Parathyroid adenoma (tissue), 2 donors: ENCODE data around the gene ADCY1.
"Not testable (repeated sequence)": the region's sequence is repeated elsewhere in the genome, so short reads cannot be mapped to it uniquely, and the experiment has no call there.

Experiments used
- H2AFZ ChIP-seq: fragments of 300-600 bp; sonication (generic); one replicate; pipeline ENCODE4 v1.7.0; 2017; ENCODE audit warnings: antibody characterized with exemption, mild to moderate bottlenecking
- H3K27ac ChIP-seq: fragments of 300-600 bp; sonication (generic); one replicate; pipeline ENCODE4 v1.7.0; 2017
- H3K27me3 ChIP-seq: fragments of 300-600 bp; sonication (generic); one replicate; pipeline ENCODE4 v1.7.0; 2017; ENCODE audit warnings: low read length; ENCODE audit not compliant: control insufficient read depth, insufficient read depth
- H3K36me3 ChIP-seq: fragments of 300-600 bp; sonication (generic); one replicate; pipeline ENCODE4 v1.7.0; 2017; ENCODE audit warnings: low read length; ENCODE audit not compliant: control insufficient read depth, insufficient read depth
- H3K4me1 ChIP-seq: fragments of 300-600 bp; sonication (generic); one replicate; pipeline ENCODE4 v1.7.0; 2017; ENCODE audit warnings: control low read depth
- H3K4me2 ChIP-seq: fragments of 300-600 bp; sonication (generic); one replicate; pipeline ENCODE4 v1.7.0; 2017; ENCODE audit warnings: low read length
- H3K4me3 ChIP-seq: fragments of 300-600 bp; sonication (generic); one replicate; pipeline ENCODE4 v1.7.0; 2017; ENCODE audit warnings: low read depth, low read length
- H3K79me2 ChIP-seq: fragments of 300-600 bp; sonication (generic); one replicate; pipeline ENCODE4 v1.7.0; 2017; ENCODE audit warnings: control low read depth
- H3K9ac ChIP-seq: fragments of 300-600 bp; sonication (generic); one replicate; pipeline ENCODE4 v1.7.0; 2017; ENCODE audit warnings: mild to moderate bottlenecking
- H3K9me3 ChIP-seq: fragments of 300-600 bp; sonication (generic); one replicate; pipeline ENCODE4 v1.7.0; 2017; ENCODE audit warnings: low read length; ENCODE audit not compliant: control insufficient read depth
- TF ChIP-seq, protein P1 (sequence below): fragments of 300-600 bp; sonication (generic); IDR thresholded peaks from one replicate; pipeline ENCODE4 v1.7.0; 2017; ENCODE audit warnings: antibody characterized with exemption, mild to moderate bottlenecking
- donor health status: primary hyperparathyroidism.

Gene ADCY1

GRCh38 chr7:45717537-45718235 is 143.5 kb downstream of the ADCY1 start:
- Histone ChIP-seq H3K9ac (no peak overlapping the region), H3K9me3 (no peaks in the 10 kb centered on the region), H3K27me3 (no peaks in the 10 kb centered on the region), H2AFZ (no peak overlapping the region), H3K4me2 (no peak overlapping the region), H3K4me1 (no peaks in the 10 kb centered on the region), H3K27ac (no peak overlapping the region), H3K4me3 (no peak overlapping the region), H3K79me2 (no peaks in the 10 kb centered on the region), H3K36me3 (no peaks in the 10 kb centered on the region)
- TF ChIP-seq, protein P1, sequence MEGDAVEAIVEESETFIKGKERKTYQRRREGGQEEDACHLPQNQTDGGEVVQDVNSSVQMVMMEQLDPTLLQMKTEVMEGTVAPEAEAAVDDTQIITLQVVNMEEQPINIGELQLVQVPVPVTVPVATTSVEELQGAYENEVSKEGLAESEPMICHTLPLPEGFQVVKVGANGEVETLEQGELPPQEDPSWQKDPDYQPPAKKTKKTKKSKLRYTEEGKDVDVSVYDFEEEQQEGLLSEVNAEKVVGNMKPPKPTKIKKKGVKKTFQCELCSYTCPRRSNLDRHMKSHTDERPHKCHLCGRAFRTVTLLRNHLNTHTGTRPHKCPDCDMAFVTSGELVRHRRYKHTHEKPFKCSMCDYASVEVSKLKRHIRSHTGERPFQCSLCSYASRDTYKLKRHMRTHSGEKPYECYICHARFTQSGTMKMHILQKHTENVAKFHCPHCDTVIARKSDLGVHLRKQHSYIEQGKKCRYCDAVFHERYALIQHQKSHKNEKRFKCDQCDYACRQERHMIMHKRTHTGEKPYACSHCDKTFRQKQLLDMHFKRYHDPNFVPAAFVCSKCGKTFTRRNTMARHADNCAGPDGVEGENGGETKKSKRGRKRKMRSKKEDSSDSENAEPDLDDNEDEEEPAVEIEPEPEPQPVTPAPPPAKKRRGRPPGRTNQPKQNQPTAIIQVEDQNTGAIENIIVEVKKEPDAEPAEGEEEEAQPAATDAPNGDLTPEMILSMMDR: no peak

GRCh38 chr7:45718464-45719330 is 144.5 kb downstream of the ADCY1 start:
- Histone ChIP-seq H3K79me2 (no peaks in the 10 kb centered on the region), H3K27me3 (no peaks in the 10 kb centered on the region), H3K9me3 (no peaks in the 10 kb centered on the region), H2AFZ (no peak overlapping the region), H3K4me2 (no peak overlapping the region), H3K4me1 (no peaks in the 10 kb centered on the region), H3K4me3 (no peak overlapping the region), H3K9ac (no peak overlapping the region), H3K27ac (no peak overlapping the region), H3K36me3 (no peaks in the 10 kb centered on the region)
- TF ChIP-seq, protein P1: no peak

DNA sequence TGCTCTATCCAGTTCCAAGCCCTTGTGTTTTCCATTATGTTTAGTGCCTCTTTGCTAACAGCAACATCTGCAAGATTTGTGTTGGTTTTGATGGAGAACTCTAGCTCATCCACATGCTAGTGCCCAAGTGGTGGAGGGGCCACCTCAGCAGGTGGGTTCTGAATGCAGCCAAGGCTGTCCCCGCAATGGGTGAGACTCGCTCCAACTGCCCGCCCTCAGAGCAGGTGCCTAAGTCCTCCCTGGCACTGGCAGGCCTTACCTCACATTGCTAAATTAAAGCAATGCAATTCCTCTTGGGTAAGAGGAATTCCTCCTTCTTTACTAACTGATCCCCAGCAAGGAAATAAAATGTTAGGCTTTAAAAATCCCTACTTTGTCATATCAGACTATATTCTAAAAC is 146.8 kb downstream of the ADCY1 start:
- H3K9me3 ChIP-seq: no peaks in the 10 kb centered on the region
- no peaks in the 10 kb centered on the region for H3K27me3 ChIP-seq
- H3K9ac ChIP-seq: no peak overlapping the region
- H3K36me3 ChIP-seq: no peaks in the 10 kb centered on the region
- no peak overlapping the region for H3K4me2 ChIP-seq
- no peak overlapping the region for H3K27ac ChIP-seq
- H3K79me2 ChIP-seq: no peaks in the 10 kb centered on the region
- no peaks in the 10 kb centered on the region for H3K4me1 ChIP-seq
- H3K4me3 ChIP-seq: no peak overlapping the region
- TF ChIP-seq, protein P1: no peak
- H2AFZ ChIP-seq: no peak overlapping the region

- TF ChIP-seq, protein P1: no peak
- Histone ChIP-seq H3K4me2 (no peak overlapping the region), H3K36me3 (no peaks in the 10 kb centered on the region)
Measured at GRCh38 chr7:45721686-45722598, 147.8 kb downstream of the ADCY1 start.

GRCh38 chr7:45725231-45725630 is 151.1 kb downstream of the ADCY1 start:
- H3K27me3 ChIP-seq, H3K4me1 ChIP-seq, H3K27ac ChIP-seq, H3K79me2 ChIP-seq, H3K9ac ChIP-seq, H3K36me3 ChIP-seq, H3K9me3 ChIP-seq, H3K4me2 ChIP-seq, H2AFZ ChIP-seq, H3K4me3 ChIP-seq: not testable (repeated sequence)

More at GRCh38 chr7:45721686-45722598, 147.8 kb downstream of the ADCY1 start:
- no peaks in the 10 kb centered on the region for H3K79me2 ChIP-seq
- no peak overlapping the region for H3K27ac ChIP-seq
- H3K4me3 ChIP-seq: no peak overlapping the region
- no peak overlapping the region for H2AFZ ChIP-seq
- no peaks in the 10 kb centered on the region for H3K4me1 ChIP-seq
- H3K9me3 ChIP-seq: no peaks in the 10 kb centered on the region
- no peaks in the 10 kb centered on the region for H3K27me3 ChIP-seq
- H3K9ac ChIP-seq: no peak overlapping the region
